Measurements from ENCODE around the gene CEP128.
A peak's percentile ranks its signal among the peaks of the same experiment; 100 is the strongest.
"Not testable (repeated sequence)": the region's sequence is repeated elsewhere in the genome, so short reads cannot be mapped to it uniquely, and the experiment has no call there.

The CEP128 gene

GRCh38 chr14:80951491-80951890 lies 10.0 kb upstream of the CEP128 start:
- no peak for DNase-seq

- DNase-seq: no peak
Observed at GRCh38 chr14:80948291-80948690, 6.8 kb upstream of the CEP128 start.

GRCh38 chr14:80946797-80947196 lies 5.3 kb upstream of the CEP128 start:
- DNase-seq: peak in 1 of 2 experiments; percentile 12

GRCh38 chr14:80946187-80946586 lies 4.6 kb upstream of the CEP128 start:
- DNase-seq: no peak

- DNase-seq: no peak
Observed at GRCh38 chr14:80944861-80945617, 3.5 kb upstream of the CEP128 start.

- DNase-seq: no peak
Observed at GRCh38 chr14:80942191-80942600, 658 bp upstream of the CEP128 start.

- DNase-seq: no peak
Observed at GRCh38 chr14:80940146-80940545, 1.4 kb downstream of the CEP128 start.

GRCh38 chr14:80933686-80934085 lies 7.9 kb downstream of the CEP128 start:
- DNase-seq: no peak

- no peak for DNase-seq
Observed at GRCh38 chr14:80933282-80933681, 8.3 kb downstream of the CEP128 start.

- peak; percentile 35 to 58 for DNase-seq
Observed at GRCh38 chr14:80930836-80931389, 10.6 kb downstream of the CEP128 start.

- DNase-seq: no peak
Observed at GRCh38 chr14:80930095-80930494, 11.4 kb downstream of the CEP128 start.

GRCh38 chr14:80927083-80927989 lies 14.2 kb downstream of the CEP128 start:
- DNase-seq: no peak

- no peak for DNase-seq
Observed at GRCh38 chr14:80926397-80927082, 15.0 kb downstream of the CEP128 start.

- DNase-seq: no peak
Observed at GRCh38 chr14:80924365-80925103, 17.0 kb downstream of the CEP128 start.

GRCh38 chr14:80923368-80923767 lies 18.2 kb downstream of the CEP128 start:
- no peak for DNase-seq

GRCh38 chr14:80919622-80920021 lies 21.9 kb downstream of the CEP128 start:
- DNase-seq: no peak

GRCh38 chr14:80912013-80912412 lies 29.5 kb downstream of the CEP128 start:
- DNase-seq: not testable (repeated sequence)

GRCh38 chr14:80906946-80907345 lies 34.6 kb downstream of the CEP128 start:
- no peak for DNase-seq

GRCh38 chr14:80906336-80906735 lies 35.2 kb downstream of the CEP128 start:
- DNase-seq: no peak

GRCh38 chr14:80902608-80903007 lies 38.9 kb downstream of the CEP128 start:
- DNase-seq: no peak

GRCh38 chr14:80901822-80902221 lies 39.7 kb downstream of the CEP128 start:
- no peak for DNase-seq

GRCh38 chr14:80901260-80901659 lies 40.3 kb downstream of the CEP128 start:
- no peak for DNase-seq

Data from activated CD4-positive, alpha-beta T cell treated with anti-CD3 and anti-CD28 coated beads, Interleukin-2, amount 50 U/mL, for 48 hours (primary cell).